GM19240 (cell line): Measurements from ENCODE around the gene STX1B.
"Not testable (repeated sequence)": the region's sequence is repeated elsewhere in the genome, so short reads cannot be mapped to it uniquely, and the experiment has no call there.

Source experiments
- DNase-seq: peaks from one replicate; pipeline ENCODE4 v3.0.0; 2011; ENCODE audit warnings: low spot score; ENCODE audit not compliant: insufficient read length

STX1B gene

DNA sequence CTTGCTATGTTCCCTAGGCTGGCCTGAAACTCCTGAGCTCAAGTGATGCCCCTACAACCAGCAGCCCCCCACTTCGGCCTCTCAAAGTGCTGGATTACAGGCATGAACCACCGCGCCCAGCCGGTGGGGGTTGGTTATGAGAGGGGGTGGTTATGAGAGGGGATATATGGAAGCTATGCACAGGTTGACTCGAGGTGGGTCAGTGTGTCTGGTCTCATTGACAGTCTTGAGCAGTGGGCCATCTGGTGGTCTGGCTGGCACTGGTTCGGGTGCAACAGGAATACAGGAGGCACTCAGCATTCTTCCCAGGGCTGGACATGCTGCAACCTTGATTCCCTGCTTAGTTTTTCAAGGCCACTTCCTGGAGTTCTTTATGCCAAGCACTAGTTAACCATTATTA, 5.6 kb upstream of the STX1B start:
- DNase-seq, result no peak

DNA sequence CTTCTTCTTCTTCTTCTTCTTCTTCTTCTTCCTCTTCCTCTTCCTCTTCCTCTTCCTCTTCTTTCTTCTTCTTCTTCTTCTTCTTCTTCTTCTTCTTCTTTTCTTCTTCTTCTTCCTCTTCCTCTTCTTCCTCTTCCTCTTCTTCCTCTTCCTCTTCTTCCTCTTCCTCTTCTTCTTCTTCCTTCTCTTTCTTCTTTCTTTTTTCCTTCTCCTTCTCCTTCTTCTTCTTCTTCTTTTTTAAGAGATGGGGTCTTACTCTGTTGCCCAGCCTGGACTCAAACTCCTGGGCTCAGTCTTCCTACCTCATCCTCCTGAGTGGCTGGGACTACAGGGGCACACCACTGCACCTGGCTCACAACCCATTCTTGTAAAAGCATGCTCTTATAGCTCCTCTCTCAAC, 2.9 kb upstream of the STX1B start:
- not testable (repeated sequence) for DNase-seq

DNA sequence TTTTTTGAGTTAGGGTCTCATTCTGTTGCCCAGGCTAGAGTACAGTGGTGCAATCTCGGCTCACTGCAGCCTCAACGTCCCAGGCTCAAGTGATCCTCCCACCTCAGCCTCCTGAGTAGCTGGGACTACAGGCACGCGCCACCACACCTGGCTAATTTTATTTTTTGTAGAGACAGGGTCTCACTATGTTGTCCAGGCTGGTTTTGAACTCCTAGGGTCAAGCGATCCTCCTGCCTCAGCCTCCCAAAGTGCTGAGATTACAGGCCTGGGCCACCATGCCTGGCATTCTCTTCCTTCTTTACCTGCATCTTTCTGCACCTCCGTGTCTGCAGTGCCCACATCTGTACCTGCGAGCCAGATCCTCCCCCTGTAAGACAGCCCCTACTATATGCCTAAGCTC, 1.4 kb upstream of the STX1B start:
- not testable (repeated sequence) for DNase-seq

DNA sequence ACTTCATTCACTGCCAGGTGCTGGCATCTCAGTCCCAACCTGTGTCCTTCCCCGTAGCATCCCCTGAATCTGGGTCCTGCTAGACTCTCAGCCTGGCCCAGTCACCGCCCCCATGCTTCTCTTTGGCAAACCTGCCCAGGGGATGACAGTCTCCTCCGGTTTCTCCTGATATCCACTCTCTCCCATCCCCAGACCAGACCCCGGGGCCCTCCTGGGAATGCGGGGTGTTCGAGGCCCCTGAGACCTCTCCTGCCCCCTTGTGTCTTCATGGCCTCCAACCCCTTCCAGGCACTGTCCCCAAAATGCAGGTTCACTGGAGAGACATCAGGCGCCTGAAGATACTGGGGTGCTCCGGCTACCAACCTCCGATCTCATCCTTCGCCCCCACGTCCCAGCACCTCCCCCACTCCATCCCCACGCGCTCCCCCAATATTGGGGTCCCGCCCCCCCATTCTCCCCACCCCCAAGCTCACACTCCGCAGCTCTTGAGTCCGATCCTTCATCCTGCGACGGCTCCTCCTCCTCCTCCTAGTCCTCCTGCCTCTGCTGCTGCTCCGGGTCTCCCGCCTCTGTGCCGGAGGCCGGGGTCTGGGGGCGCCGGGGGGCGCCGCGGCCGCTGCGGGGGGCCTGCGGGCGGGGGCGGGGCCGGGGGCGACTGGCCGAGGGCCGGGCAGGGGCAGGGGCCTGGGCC, 399 bp downstream of the STX1B start:
- DNase-seq, result no peak

DNA sequence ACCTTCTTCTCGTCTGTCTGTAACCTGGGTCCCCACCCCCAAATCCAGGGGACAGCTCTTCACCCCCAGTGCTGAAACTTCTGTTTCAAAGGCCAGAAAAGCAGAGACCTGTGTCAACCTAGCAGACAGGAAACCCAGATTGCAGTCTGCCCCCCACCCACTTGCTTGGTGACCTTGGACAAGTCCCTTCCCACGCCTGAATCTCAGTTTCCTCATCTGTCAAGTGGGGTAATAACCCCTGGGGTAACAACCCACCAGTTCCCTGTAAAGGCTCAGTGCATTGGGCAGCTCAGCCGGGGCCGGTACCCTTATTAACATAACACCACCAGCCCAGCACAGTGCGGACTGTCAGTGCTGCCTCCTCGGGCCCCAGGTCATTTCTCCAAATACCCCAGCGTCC, 1.3 kb downstream of the STX1B start:
- no peak for DNase-seq

DNA sequence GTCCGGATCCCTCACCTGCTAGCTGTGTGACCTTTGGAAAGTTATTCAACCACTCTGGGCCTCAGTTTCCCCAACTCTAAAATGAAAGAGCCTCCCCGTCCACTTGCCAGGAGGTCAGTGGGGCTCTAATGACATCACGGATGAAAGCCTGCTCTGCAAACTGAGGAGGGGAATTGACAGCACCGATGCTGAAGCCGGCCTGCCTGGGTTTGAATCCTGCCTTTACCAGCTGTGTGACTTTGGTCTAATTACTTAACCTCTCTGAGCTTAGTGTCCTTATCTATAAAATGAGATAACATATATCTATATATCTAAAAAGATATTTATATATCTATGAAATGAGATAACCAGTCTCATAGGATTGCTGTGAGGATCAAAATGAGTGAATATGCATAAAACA, 1.9 kb downstream of the STX1B start:
- DNase-seq, result no peak

DNA sequence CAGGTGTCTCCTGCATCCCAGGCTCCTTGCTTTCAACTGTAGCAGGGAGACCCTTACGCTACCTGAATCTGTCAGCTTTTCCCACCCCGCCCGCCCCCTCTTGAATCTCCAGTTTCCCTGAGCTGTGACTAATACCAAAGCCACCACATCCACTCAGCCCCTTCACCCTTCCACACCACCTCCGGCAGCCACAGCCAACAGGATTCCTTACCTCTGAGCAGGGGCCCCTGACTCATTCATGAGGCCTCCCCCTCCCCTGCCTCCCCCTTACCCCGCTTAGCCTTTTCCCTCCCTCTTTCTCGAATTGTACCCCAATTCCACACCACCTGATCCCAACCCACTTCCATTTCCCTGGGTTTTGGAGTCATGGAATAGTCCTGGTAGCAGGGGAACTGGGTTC, 2.3 kb downstream of the STX1B start:
- no peak for DNase-seq

DNA sequence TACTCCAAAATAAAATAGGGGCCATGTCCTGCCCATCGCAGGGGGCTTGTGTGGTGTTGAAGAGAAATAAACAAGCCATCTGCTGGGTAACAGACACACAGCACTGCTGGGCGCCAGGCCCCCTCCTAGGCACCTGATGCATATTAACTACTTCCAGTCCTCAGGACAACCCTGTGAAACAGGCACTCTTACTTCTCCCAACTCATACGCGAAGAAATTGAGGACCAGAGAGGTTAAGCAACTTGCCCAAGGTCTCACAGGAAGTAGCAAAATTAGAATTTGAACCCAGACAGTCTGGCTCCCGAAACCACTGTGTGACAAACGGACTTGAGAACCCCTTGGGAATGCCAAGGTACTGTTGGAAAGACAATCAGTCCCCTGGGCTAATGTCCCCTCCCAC, 2.8 kb downstream of the STX1B start:
- DNase-seq, result no peak

DNA sequence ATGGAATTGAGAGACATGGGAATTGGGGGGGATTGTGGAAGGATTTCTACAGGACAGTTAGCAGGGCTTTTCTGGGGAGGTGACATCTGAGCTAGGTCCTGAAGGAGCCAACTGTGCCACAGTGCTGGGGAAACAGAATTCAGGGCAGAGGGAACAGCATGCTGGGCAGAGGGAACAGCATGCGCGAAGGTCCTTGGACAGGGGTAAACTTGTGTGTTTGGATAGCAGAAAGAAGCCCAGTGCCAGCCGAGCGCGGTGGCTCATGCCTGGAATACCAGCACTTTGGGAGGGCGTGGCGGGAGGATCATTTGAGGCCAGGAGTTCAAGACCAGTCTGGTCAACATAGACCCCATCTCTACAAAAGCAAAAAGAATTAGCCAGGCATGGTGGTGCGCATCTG, 3.8 kb downstream of the STX1B start:
- DNase-seq, result no peak

DNA sequence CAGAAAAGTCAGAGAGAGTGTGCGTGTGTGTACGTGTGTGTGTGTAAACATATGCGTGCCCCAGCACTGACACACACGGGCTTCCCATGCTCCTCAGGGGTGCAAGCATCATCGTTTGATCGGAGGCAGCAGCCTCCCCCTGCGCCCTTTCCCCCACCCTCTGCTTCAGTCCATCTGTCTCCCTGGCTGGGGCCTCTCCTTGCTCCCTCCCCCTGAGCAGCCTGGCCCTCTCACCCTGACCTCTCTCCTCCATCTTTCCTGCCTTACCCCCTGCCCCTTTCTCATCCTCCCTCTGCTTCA, 4.4 kb downstream of the STX1B start:
- no peak for DNase-seq

DNA sequence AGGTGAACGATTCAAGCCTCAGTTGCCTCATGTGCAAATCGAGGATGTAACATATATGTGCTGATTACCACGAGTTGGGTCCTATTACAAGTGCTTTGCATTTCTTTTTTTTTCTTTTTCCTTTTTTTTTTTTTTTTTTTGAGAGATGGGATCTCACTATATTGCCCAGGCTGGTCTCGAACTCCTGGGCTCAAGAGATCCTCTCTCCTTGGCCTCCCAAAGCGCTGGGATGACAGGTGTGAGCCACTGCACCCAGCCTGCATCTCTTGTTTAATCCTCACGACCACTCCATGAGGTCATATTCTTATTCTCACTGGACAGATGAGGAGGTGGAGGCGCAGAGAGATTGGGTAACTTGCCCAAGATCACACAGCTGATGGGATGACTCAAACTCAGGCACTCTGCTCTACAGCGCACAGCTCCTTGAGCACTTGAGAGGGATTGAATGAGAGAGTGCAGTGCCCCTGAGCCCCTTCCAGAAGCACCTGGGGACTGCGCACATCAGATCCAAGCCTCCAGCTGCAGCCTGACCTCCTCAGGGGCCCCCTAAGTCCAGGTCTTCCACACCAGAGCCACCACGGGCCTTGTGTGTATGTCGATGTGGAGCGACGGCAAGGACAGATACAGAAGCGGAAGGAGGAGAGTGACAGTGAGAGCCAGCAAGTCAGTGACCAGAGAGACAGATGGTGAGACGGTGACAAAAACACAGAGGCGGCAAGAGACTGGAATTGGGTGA, 4.9 kb downstream of the STX1B start:
- no peak for DNase-seq

DNA sequence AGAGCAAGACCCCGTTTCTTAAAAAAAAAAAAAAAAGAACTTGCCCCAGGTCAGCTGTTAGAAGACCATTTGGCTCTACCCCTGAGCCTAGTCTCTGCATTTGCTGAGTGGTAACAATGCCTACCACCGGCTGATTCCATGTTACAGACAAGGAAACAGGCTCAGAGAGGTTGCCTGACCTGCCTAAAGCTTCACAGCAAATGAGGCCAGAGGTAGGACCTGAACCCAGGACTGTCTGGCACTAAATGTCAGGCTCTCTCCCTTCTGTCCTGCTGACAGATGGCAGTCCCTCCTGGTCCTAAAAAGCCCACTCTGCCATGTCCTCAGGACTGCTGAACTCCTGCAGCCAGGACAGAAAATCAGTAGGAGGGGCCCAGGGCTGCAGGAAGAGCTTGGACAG, 5.8 kb downstream of the STX1B start:
- DNase-seq, result no peak

DNA sequence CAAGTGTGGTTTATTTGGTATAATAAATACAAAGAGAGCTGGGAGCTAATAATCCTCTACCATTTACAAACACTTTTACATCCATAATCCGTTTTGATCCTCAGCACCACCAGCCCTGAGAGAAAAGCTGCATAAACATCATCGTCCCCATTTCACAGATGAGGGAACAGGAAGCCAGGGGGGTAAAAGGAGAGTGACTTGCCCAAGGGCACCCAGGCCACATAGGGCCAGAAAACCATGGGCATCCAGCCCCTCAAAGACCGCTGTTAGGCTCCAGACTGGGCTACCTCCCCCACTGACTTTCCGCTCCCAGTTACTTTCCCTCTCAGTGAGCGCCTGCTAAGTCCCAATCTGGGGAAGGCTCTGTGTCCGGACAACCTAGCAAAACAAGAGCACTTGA, 6.7 kb downstream of the STX1B start:
- no peak for DNase-seq

DNA sequence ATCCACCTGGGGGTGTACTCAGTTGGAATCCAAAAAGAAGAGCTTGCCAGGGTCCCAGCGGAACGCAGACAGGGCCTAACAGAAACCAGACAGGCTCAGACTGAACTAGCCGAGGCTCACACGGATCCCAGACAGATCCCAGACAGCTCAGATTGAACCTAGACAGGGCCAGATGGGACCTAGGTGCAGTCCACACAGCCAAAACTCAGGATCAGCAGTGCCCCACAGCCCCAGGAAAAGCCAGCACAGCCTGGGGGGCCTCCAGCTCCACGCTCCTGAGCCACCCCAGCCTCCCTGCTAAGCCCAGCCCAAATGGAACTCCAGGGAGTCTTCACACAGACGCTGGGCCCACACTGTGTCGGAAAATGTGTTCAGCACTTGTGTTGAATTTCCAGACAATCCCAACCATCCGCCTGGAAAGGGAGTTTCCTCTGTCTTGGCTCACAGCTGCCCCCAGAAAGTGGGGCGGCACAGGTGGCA, 7.5 kb downstream of the STX1B start:
- DNase-seq, result no peak

DNA sequence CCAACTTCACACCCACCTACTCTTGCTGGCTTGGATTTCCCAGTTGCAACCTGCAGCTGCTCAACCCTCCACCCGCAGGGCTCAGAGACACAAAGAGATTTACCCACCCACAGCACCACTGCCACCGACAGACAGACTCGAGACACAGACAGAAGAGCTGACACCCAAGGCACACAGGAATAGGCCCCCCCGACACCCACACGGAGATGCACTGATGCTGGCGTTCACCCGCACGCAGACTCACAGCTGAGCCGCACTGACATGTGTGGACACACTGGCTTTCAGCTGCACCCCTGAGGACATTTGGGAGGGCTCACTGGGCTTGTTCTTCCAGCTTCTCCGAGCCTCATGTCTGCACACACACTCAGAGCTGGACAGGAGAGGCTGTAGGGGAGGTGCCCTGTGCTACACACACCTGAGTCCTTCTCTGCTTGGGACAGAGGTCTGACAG, 8.2 kb downstream of the STX1B start:
- no peak for DNase-seq

DNA sequence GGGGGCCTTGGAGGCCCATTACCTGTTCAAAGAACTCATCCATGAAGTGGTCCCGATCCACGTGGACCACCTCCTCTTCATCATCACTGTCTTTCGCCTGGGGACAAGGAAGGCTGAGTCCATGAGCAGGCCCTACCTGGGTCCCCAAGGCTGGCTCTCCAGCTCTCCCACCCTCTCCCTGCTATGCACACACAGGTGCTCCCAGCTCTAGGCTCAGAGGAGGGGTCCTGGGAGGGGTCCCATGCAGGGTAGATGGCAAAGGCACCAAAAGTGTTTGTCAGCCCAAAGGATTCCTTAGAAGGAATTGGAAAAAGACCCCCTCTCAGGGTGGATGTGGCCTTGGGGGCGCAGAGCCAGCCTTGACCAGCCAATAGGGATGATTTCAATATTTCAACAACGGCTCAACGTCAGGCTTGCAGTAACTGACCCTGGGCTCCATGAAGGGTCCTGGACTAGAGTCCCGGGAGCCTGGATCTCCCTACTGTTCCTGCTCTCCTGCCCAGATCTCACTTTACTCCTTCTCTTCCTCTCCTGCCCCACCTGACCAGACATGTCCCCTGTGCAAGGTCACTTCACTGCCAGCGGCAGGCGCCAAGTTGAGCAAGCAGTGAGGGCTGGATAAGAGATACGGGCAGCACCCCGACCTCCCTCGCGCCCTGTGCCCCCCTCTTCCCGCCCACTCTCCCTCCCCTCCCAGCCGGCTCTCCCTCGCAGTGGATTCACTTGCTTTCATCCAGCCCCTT, 8.8 kb downstream of the STX1B start:
- DNase-seq, result no peak

DNA sequence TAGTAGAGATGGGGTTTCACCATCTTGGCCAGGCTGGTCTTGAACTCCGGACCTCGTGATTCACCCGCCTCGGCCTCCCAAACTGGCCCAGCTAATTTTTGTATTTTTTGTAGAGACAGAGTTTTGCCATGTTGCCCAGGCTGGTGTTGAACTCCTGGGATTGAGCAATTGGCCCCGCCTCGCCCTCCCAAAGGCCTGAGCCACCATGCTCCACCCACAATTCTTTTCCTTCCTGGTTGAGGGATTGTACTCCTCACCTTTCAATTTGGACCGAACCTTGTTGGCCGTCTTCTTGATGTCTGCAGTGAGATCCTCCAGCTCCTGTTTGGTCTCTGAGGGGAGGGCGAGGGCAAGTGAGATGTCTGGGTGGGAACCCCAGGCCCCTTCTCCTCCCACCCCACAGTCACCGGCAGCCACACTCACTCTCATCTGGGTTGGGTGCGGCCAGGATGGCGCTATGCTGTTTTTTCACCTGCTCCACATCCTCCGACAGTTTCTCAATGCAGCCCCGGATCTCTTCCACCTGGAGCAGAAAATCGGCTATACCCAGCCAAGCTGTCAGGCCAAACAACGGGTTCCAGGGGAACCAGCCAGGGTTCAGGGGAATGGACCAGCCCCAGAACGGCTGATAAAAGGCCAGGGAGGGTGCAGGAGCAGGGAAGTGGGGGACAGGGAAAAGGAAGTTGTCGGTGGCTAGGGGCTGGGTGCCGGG, 9.6 kb downstream of the STX1B start:
- no peak for DNase-seq

DNA sequence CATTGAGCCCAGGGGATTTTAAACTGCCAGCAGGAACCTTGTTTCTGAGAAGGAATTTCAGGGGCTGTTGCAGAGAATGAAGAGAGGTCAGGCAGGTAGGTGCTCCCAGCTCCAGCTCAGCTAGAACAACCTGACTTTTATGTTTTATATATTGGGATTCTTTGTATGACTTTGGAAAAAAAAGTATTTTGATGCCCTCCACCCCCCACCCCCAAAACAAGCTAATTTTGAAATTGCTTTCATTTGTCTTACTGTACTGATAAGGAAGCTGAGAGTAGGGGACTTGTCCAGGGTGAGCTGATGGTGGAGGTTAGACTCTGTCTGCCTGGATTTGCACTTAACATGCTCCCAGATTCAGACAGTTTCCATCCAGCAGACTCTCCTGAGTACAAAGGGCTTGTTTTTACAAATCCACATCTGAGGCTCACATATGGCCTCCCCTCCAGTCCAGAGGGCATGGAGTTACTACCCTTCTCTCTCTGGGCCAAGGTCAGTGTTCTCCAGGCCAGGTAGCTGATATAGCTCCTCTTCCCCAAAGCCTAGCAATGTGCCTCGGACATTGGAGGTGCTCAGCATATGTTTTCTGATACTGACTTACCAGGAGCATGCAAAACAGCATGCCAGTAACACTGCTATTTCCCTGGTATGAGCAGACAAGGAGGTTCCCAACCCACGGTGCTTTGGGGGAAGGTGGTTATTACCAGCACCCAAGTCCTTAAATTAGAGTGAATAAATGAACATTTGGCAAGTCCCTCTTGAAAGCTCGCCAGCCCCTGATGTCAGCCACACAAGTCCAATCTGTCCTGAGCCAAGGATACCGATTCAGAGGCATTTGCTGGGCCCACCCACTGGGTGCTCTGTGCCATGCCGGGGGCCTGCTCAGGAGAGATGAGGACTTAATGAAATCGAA, 11.3 kb downstream of the STX1B start:
- DNase-seq, result no peak

DNA sequence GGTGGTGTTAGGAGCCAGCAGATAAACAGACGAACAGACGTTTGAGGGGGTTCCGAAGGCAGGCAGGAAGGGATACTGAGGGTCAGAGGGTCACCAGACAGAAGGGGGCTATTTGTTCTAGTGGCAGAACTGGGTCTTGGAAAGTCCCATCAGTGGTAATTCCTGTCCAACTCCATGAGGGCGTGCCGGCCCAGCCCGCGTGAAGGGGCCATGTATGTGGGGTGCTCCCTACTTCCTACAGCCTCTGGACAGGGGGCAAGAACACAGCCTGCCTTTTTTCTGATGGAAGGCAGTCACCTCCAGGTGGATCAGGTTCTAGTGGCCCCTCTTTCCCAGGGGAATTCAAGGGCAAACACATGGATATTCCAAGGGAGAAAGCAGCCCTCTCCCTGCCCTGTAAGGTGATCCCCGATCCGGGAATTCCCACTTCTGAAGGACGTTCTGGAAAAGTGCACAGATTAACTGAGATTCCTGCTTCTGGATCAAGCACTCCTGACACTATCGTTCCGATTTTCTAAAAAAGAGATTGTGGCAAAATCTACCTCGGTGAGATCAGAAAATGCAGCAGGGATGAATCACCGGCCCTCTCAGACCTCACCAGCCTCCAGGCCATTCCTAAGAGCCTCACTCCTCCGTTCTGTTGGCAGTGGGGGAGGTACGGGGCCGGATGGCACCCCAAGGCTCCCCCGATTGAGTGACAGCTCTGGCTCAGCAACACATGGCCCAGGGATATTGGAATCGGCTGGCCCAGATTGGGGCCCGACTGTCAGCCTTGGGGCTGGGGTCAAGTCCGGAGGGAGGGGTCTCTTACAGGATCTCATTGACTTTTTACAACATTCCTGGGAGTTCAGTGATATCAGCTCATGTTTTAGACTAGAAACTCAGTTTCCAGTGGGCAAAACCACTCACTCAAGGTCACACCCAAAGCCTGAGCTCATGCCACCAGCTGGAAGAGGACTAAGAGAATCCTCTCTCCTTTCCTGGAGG, 12.4 kb downstream of the STX1B start:
- no peak for DNase-seq
